A673 (cell line): ENCODE data around the gene FCMR. TPM values are rescaled to one million over a fixed set of nuclear protein-coding genes. Genes with fewer than 3 reads are reported as not detected.

Experiments
- BruUV-seq: library from RNA; stranded (reverse); fragments of 400-500 nt; replicated peaks from 2 replicates; lab custom pipeline; 2021; lab: Mats Ljungman, UMichigan
- CTCF ChIA-PET: fragments of 300-600 bp; sonication (Branson Sonifier 250); formaldehyde crosslinking; loops from one replicate; lab custom pipeline; 2022; ENCODE audit warnings: antibody characterized with exemption; lab: Charles Lee
- POLR2A ChIA-PET: fragments of 300-600 bp; sonication (Branson Sonifier 250); formaldehyde crosslinking; loops from one replicate; lab custom pipeline; 2022; ENCODE audit warnings: antibody characterized with exemption; ENCODE audit not compliant: low non-redundant PET; lab: Charles Lee
- DNase-seq: peaks from one replicate; pipeline ENCODE4 v3.0.0-alpha.2; 2015; ENCODE audit warnings: low spot score
- H3K27ac ChIP-seq: fragments of 200-600 bp; sonication (generic); 2 replicates; pipeline ENCODE4 v1.5.1; 2016; ENCODE audit warnings: mixed run types, low read depth, mild to moderate bottlenecking, mixed read lengths, antibody characterized with exemption, low read length; ENCODE audit not compliant: poor library complexity, severe bottlenecking
- H3K27me3 ChIP-seq: fragments of 200-600 bp; sonication (generic); replicated peaks from 2 replicates; pipeline ENCODE4 v1.6.1; 2017; ENCODE audit warnings: mixed run types, low read depth, mild to moderate bottlenecking, mixed read lengths, antibody characterized with exemption, low read length; ENCODE audit not compliant: insufficient read depth, poor library complexity
- H3K36me3 ChIP-seq: fragments of 200-600 bp; sonication (generic); 2 replicates; pipeline ENCODE4 v1.6.1; 2016; ENCODE audit warnings: mixed run types, mild to moderate bottlenecking, mixed read lengths, antibody characterized with exemption, low read length; ENCODE audit not compliant: insufficient read depth, poor library complexity, severe bottlenecking
- H3K4me1 ChIP-seq: fragments of 200-600 bp; sonication (generic); 2 replicates; pipeline ENCODE4 v1.6.1; 2017; ENCODE audit warnings: mixed run types, mild to moderate bottlenecking, mixed read lengths, antibody characterized with exemption, low read length; ENCODE audit not compliant: insufficient read depth, poor library complexity, severe bottlenecking
- H3K4me3 ChIP-seq: fragments of 200-600 bp; sonication (generic); 2 replicates; pipeline ENCODE4 v1.5.1; 2016; ENCODE audit warnings: low read depth, mixed run types, mild to moderate bottlenecking, mixed read lengths, low read length; ENCODE audit not compliant: poor library complexity, severe bottlenecking
- H3K9me3 ChIP-seq: fragments of 200-600 bp; sonication (generic); 2 replicates; pipeline ENCODE4 v1.6.1; 2016; ENCODE audit warnings: mixed run types, low read depth, mild to moderate bottlenecking, mixed read lengths, antibody characterized with exemption, low read length; ENCODE audit not compliant: poor library complexity, severe bottlenecking
- EZH2 ChIP-seq: fragments of 200-600 bp; sonication (generic); IDR thresholded peaks from 2 replicates; pipeline ENCODE4 v1.6.1; 2017; ENCODE audit warnings: borderline replicate concordance, low read depth, mild to moderate bottlenecking, mixed read lengths, antibody characterized with exemption, low read length; ENCODE audit not compliant: poor library complexity, severe bottlenecking
- intact Hi-C: fragments of 100-400 bp; cut with micrococcal nuclease; formaldehyde crosslinking; loops from one replicate; pipeline ENCODE4 v1.10.0; 2022; ENCODE audit not compliant: unreplicated experiment
- total RNA-seq: library from RNA; stranded (reverse); gene quantifications from 2 replicates; pipeline ENCODE4 v1.2.3, GENCODE V29; 2021
- TF ChIP-seq, protein P1 (sequence below): fragments of 300-800, 200-600 bp; sonication (generic); conservative IDR thresholded peaks from 2 replicates; pipeline ENCODE4 v1.5.1; 2017; ENCODE audit warnings: low read depth, mild to moderate bottlenecking, antibody characterized with exemption, low read length, moderate library complexity, mixed read lengths

The FCMR gene
- total RNA-seq, 1 experiment from 2014 or later = not detected

DNA sequence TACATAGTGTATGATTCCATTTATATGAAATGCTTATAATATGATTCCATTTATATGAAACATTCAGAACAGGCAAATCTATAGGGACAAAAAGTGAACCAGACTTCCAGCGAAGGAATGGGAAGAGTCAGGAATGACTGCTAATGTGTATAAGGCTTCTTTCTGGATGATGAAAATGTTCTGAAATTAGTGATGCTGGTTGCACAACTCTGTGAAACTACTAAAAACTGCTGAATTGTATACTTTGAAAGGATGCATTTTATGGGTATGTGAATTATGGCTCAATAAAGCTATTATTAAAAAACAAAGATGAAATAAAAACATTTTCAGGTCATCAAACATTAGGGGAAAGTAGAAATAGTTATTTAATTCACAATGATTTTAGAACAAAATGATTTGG lies 38.6 kb downstream of the FCMR start:
- intact Hi-C loops = no loop called here
- ChIA-PET CTCF (no interaction called here), POLR2A (no interaction called here)
- Histone ChIP-seq H3K27ac (no peak overlapping the region), H3K9me3 (peaks cover 6% of the 10 kb centered on the region), H3K36me3 (no peaks in the 10 kb centered on the region), H3K4me1 (no peaks in the 10 kb centered on the region), H3K27me3 (no peaks in the 10 kb centered on the region), H3K4me3 (no peak overlapping the region)
- BruUV-seq = no TSS peak
- DNase-seq = no peak
- no peak for TF ChIP-seq EZH2

DNA sequence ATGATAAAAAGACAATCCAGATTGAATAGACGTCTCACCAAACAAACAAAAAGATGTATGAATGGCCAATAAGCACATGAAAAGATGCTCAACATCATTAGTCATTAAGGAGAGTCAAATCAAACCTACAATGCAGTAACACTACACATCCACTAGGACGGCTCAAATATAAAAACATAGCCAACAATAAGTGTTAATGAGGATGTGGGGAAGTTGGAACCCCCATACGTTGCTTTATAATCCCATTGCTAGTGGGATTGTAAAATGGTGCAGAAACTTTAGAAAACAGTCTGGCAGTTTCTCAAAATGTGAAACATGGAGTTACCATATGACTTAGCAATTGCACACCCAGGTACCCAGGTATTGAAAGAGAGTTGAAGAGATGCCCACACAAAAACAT lies 39.2 kb downstream of the FCMR start:
- no peaks in the 10 kb centered on the region for H3K27me3 ChIP-seq
- no peak for DNase-seq
- ChIA-PET CTCF (no interaction called here), POLR2A (no interaction called here)
- TF ChIP-seq, protein P1, sequence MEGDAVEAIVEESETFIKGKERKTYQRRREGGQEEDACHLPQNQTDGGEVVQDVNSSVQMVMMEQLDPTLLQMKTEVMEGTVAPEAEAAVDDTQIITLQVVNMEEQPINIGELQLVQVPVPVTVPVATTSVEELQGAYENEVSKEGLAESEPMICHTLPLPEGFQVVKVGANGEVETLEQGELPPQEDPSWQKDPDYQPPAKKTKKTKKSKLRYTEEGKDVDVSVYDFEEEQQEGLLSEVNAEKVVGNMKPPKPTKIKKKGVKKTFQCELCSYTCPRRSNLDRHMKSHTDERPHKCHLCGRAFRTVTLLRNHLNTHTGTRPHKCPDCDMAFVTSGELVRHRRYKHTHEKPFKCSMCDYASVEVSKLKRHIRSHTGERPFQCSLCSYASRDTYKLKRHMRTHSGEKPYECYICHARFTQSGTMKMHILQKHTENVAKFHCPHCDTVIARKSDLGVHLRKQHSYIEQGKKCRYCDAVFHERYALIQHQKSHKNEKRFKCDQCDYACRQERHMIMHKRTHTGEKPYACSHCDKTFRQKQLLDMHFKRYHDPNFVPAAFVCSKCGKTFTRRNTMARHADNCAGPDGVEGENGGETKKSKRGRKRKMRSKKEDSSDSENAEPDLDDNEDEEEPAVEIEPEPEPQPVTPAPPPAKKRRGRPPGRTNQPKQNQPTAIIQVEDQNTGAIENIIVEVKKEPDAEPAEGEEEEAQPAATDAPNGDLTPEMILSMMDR = no peak; the same call in 1 of the 2 replicates
- TF ChIP-seq EZH2 = no peak
- peaks cover 8% of the 10 kb centered on the region for H3K9me3 ChIP-seq
- no peak overlapping the region for H3K27ac ChIP-seq
- H3K36me3 ChIP-seq = no peaks in the 10 kb centered on the region
- no peaks in the 10 kb centered on the region for H3K4me1 ChIP-seq
- H3K4me3 ChIP-seq = no peak overlapping the region
- BruUV-seq = no TSS peak
- intact Hi-C loops = no loop called here

DNA sequence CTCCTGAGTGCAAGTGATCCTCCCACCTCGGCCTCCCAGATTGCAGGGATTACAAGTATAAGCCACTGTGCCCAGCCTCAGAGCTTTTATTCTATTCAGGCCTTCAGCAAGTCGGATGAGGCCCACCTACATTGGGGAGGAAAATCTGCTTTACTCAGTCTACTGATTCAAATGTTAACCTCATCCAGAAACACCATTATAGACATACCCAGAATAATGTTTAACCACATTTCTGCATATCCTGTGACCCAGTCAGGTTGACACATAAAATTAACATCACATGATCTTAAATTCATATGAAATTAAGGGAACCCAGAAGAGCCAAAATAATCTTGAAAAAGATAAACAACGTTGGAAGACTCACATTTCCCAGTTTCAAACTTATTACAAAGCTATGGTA lies 41.4 kb downstream of the FCMR start:
- Histone ChIP-seq H3K27me3 (no peaks in the 10 kb centered on the region), H3K27ac (no peak overlapping the region), H3K4me3 (no peak overlapping the region), H3K4me1 (no peaks in the 10 kb centered on the region), H3K36me3 (no peaks in the 10 kb centered on the region), H3K9me3 (peaks cover 13% of the 10 kb centered on the region)
- TF ChIP-seq EZH2 = no peak
- TF ChIP-seq, protein P1 = no peak
- POLR2A ChIA-PET = no interaction called here
- intact Hi-C loops = no loop called here
- DNase-seq = no peak
- no TSS peak for BruUV-seq
- CTCF ChIA-PET = interaction anchor here (0.5 kb wide), 1 partner anchor 15 kb away, joined by 3 read pairs; no protein-coding TSS in a partner anchor

DNA sequence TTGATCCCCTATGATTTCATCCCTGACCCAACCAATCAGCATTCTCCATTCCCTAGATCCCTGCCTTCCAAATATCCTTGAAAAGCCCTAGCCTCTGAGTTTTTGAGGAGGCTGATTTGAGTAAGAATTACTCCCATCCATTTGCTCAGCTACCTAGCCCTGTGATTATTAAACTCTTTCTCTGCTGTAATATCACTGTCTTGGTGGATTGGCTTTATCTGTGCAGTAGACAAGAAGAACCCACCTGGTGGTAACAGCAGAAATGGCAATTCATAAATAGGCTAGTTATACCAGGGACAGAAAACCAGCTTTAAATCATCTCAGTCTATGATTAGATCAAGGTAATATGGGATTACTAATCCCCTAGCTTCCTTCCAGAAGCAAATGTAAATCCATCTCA lies 43.3 kb downstream of the FCMR start:
- CTCF ChIA-PET = no interaction called here
- POLR2A ChIA-PET = no interaction called here

More for the DNA sequence above, 43.3 kb downstream of the FCMR start:
- no TSS peak for BruUV-seq
- Histone ChIP-seq H3K27me3 (no peaks in the 10 kb centered on the region), H3K27ac (no peak overlapping the region), H3K4me3 (no peak overlapping the region), H3K36me3 (no peaks in the 10 kb centered on the region), H3K4me1 (no peaks in the 10 kb centered on the region), H3K9me3 (peaks cover 13% of the 10 kb centered on the region)
- intact Hi-C loops = no loop called here
- TF ChIP-seq, protein P1 = no peak
- TF ChIP-seq EZH2 = no peak
- no peak for DNase-seq
